Activated T-helper 17 cell treated with anti-CD3 and anti-CD28 coated beads, Interleukin-2, amount 50 U/mL, for 72 hours (primary cell): ENCODE measurements around the gene SRRD. TPM values are rescaled to one million over a fixed set of nuclear protein-coding genes. Genes with fewer than 3 reads are reported as not detected.
"Not testable (repeated sequence)": the region's sequence is repeated elsewhere in the genome, so short reads cannot be mapped to it uniquely, and the experiment has no call there.

ENCODE experiments used
- ATAC-seq: fragments of 150-1000 bp; cut with Tn5 transposase; replicated peaks from 2 replicates; pipeline ENCODE4 v1.10.0; 2021; ENCODE audit warnings: mild to moderate bottlenecking, moderate library complexity
- H3K27ac Mint-ChIP-seq: one replicate; pipeline ENCODE4 v1.8.0; 2022; ENCODE audit warnings: mixed read lengths
- H3K27me3 Mint-ChIP-seq: one replicate; pipeline ENCODE4 v1.8.0; 2022; ENCODE audit warnings: mixed read lengths
- H3K36me3 Mint-ChIP-seq: one replicate; pipeline ENCODE4 v1.8.0; 2022; ENCODE audit warnings: low read depth, mild to moderate bottlenecking, mixed read lengths
- H3K4me1 Mint-ChIP-seq: one replicate; pipeline ENCODE4 v1.8.0; 2022; ENCODE audit warnings: mixed read lengths
- H3K4me3 Mint-ChIP-seq: one replicate; pipeline ENCODE4 v1.8.0; 2022; ENCODE audit warnings: mild to moderate bottlenecking, mixed read lengths
- H3K9me3 Mint-ChIP-seq: one replicate; pipeline ENCODE4 v1.8.0; 2022; ENCODE audit warnings: mixed read lengths
- total RNA-seq, 2 donors: library from RNA; stranded (reverse); gene quantifications; one replicate each; pipeline ENCODE4 v1.2.3, GENCODE V29; 2022

The SRRD gene
- total RNA-seq, 2 donors from 2014 or later, result 22.2 to 40.3 TPM

- H3K36me3 Mint-ChIP-seq, result peaks cover 50% of the 10 kb centered on the region
- no peaks in the 10 kb centered on the region for H3K9me3 Mint-ChIP-seq
- H3K27ac Mint-ChIP-seq, result peak within 1 kb of the TSS; percentile 95
- H3K4me1 Mint-ChIP-seq, result peaks cover 27% of the 10 kb centered on the region
- H3K27me3 Mint-ChIP-seq, result no peaks in the 10 kb centered on the region
- peak within 1 kb of the TSS; percentile 95 for H3K4me3 Mint-ChIP-seq
- ATAC-seq, result peak; percentile 100
These were observed 28.6 kb downstream of the SRRD start, which contains the start of gene TFIP11 for GRCh38 chr22:26512149-26512793. Gene TFIP11 (minus strand): TSS chr22:26512473. CDS start chr22:26510272, 2,201 bp downstream.

DNA sequence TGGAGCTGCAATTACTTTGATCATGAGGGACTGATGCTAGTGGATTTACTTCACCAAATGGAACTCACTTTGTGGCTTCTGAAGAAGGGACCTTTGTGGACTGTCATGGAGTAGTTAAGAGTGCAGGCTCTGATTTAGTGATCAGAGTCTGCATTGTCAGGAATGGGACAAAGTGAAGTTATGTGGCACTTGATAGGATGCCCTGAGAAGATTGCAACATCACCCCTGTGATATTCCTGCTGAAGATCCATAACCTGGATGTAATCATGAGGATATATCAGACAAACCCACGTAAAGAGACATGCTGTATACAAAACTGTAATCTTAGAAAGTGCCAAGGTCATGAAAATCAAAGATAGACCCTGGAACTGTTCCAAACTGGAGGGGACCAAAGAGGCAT, 30.2 kb downstream of the SRRD start:
- no peak for ATAC-seq
- Mint-ChIP-seq H3K9me3 (no peaks in the 10 kb centered on the region), H3K4me3 (peak overlapping the region; percentile 95), H3K27ac (peak overlapping the region; percentile 9), H3K27me3 (no peaks in the 10 kb centered on the region), H3K36me3 (peaks cover 34% of the 10 kb centered on the region), H3K4me1 (peaks cover 27% of the 10 kb centered on the region)

GRCh38 chr22:26514419-26515161, 30.9 kb downstream of the SRRD start:
- no peaks in the 10 kb centered on the region for H3K27me3 Mint-ChIP-seq
- H3K9me3 Mint-ChIP-seq, result no peaks in the 10 kb centered on the region
- H3K27ac Mint-ChIP-seq, result peak overlapping the region; percentile 9
- peaks cover 21% of the 10 kb centered on the region for H3K4me1 Mint-ChIP-seq
- H3K36me3 Mint-ChIP-seq, result peaks cover 26% of the 10 kb centered on the region
- no peak for ATAC-seq
- peak overlapping the region; percentile 95 for H3K4me3 Mint-ChIP-seq

- ATAC-seq, result no peak
- peaks cover 13% of the 10 kb centered on the region for H3K36me3 Mint-ChIP-seq
- peaks cover 18% of the 10 kb centered on the region for H3K4me1 Mint-ChIP-seq
- H3K9me3 Mint-ChIP-seq, result no peaks in the 10 kb centered on the region
- H3K27me3 Mint-ChIP-seq, result no peaks in the 10 kb centered on the region
- H3K27ac Mint-ChIP-seq, result no peak overlapping the region
- no peak overlapping the region for H3K4me3 Mint-ChIP-seq
These were observed 32.3 kb downstream of the SRRD start for GRCh38 chr22:26515931-26516330.

- no peak overlapping the region for H3K4me3 Mint-ChIP-seq
- no peaks in the 10 kb centered on the region for H3K27me3 Mint-ChIP-seq
- H3K36me3 Mint-ChIP-seq, result peaks cover 7% of the 10 kb centered on the region
- peaks cover 13% of the 10 kb centered on the region for H3K4me1 Mint-ChIP-seq
- no peak for ATAC-seq
- H3K9me3 Mint-ChIP-seq, result no peaks in the 10 kb centered on the region
- H3K27ac Mint-ChIP-seq, result no peak overlapping the region
These were observed 32.8 kb downstream of the SRRD start for GRCh38 chr22:26516503-26516902.

- Mint-ChIP-seq H3K4me3 (no peak overlapping the region), H3K4me1 (peaks cover 13% of the 10 kb centered on the region)
These were observed 33.8 kb downstream of the SRRD start for GRCh38 chr22:26517429-26517828.

GRCh38 chr22:26522012-26522411, 38.3 kb downstream of the SRRD start:
- ATAC-seq, result no peak
- Mint-ChIP-seq H3K4me1 (no peaks in the 10 kb centered on the region), H3K9me3 (no peaks in the 10 kb centered on the region), H3K4me3 (no peak overlapping the region), H3K36me3 (peaks cover 39% of the 10 kb centered on the region), H3K27ac (no peak overlapping the region), H3K27me3 (no peaks in the 10 kb centered on the region)

More at GRCh38 chr22:26517429-26517828, 33.8 kb downstream of the SRRD start:
- Mint-ChIP-seq H3K27ac (no peak overlapping the region), H3K9me3 (no peaks in the 10 kb centered on the region), H3K36me3 (peaks cover under 1% of the 10 kb centered on the region), H3K27me3 (no peaks in the 10 kb centered on the region)
- ATAC-seq, result no peak

GRCh38 chr22:26522592-26522991, 38.9 kb downstream of the SRRD start:
- Mint-ChIP-seq H3K27me3 (no peaks in the 10 kb centered on the region), H3K4me1 (no peaks in the 10 kb centered on the region), H3K9me3 (no peaks in the 10 kb centered on the region), H3K4me3 (no peak overlapping the region), H3K27ac (no peak overlapping the region), H3K36me3 (peaks cover 45% of the 10 kb centered on the region)
- ATAC-seq, result no peak

GRCh38 chr22:26524870-26525269, 41.2 kb downstream of the SRRD start:
- Mint-ChIP-seq H3K9me3 (no peaks in the 10 kb centered on the region), H3K36me3 (peaks cover 58% of the 10 kb centered on the region), H3K4me1 (no peaks in the 10 kb centered on the region), H3K27me3 (no peaks in the 10 kb centered on the region), H3K4me3 (no peak overlapping the region), H3K27ac (no peak overlapping the region)
- no peak for ATAC-seq

DNA sequence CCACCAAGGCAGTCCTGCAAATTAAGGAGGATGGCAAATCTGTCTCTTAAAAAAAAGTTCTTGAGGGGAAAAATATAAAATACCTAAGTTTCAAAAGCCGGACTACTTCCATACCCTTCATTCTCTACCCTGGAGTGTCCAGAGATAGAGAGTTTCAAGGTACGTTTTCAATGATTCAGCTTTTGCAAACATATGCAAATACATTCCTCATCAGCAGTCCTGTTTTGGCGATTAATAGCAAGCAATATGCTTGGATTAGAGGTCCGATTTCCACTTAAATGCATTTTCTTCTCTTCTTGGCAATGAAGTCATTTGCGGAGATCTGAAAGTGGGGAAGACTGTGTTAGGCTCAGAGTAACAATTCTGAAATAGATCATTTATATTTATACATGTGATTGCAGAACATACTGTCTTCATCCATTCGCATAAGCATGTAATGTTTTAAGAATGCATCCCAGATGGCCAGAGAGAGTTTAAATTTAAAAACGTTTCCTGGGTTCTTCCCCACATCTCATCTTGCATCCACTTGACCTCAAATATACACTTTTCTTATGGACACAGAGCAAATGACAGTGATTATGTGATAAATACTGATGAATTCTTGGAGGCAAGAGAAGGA, 42.4 kb downstream of the SRRD start:
- Mint-ChIP-seq H3K4me3 (no peak overlapping the region), H3K9me3 (no peaks in the 10 kb centered on the region), H3K4me1 (no peaks in the 10 kb centered on the region), H3K36me3 (peaks cover 68% of the 10 kb centered on the region), H3K27me3 (no peaks in the 10 kb centered on the region), H3K27ac (no peak overlapping the region)
- no peak for ATAC-seq

DNA sequence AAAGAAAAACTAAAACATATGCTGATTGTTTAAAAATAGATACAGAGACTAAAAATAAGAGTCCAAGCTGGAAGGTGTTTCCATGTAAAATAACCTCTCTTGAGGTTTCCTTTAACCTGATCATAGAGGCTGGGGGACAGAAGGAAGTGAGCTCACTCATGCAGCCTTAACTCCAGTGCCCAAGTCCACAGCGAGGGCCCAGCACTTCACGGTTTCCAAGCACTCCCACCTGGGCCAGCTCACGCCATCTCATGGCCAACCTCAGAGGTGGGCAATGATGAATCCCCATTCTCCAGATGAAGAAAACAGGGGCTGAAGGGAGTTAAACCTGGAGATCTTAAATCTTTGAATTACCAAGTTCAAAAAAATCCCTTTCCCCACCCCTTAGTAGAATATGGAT, 43.5 kb downstream of the SRRD start:
- H3K36me3 Mint-ChIP-seq, result peaks cover 80% of the 10 kb centered on the region
- no peaks in the 10 kb centered on the region for H3K27me3 Mint-ChIP-seq
- no peaks in the 10 kb centered on the region for H3K9me3 Mint-ChIP-seq
- H3K27ac Mint-ChIP-seq, result no peak overlapping the region
- H3K4me3 Mint-ChIP-seq, result no peak overlapping the region
- ATAC-seq, result no peak
- no peaks in the 10 kb centered on the region for H3K4me1 Mint-ChIP-seq

GRCh38 chr22:26527574-26528465, 44.1 kb downstream of the SRRD start:
- peaks cover 5% of the 10 kb centered on the region for H3K4me1 Mint-ChIP-seq
- H3K4me3 Mint-ChIP-seq, result no peak overlapping the region
- peaks cover 86% of the 10 kb centered on the region for H3K36me3 Mint-ChIP-seq
- H3K27me3 Mint-ChIP-seq, result no peaks in the 10 kb centered on the region
- ATAC-seq, result no peak
- no peaks in the 10 kb centered on the region for H3K9me3 Mint-ChIP-seq
- H3K27ac Mint-ChIP-seq, result no peak overlapping the region

DNA sequence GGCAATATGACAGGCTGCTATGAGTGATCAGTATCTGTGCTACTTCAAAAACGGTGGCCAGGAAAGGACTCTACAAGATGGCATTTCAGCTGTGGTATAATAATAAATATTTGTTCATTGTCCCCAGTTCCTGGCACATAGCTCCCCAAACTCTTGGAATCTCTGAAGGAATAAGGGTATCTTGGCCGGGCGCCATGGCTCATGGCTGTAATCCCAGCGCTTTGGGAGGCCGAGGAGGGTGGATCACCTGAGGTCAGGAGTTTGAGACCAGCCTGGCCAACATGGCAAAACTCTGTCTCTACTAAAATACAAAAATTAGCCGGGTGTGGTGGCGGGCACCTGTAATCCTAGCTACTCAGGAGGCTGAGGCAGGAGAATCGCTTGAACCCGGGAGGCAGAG, 44.8 kb downstream of the SRRD start:
- not testable (repeated sequence) for H3K4me1 Mint-ChIP-seq, H3K27me3 Mint-ChIP-seq, H3K9me3 Mint-ChIP-seq, H3K27ac Mint-ChIP-seq, ATAC-seq, H3K4me3 Mint-ChIP-seq
- H3K36me3 Mint-ChIP-seq, result peaks cover 84% of the 10 kb centered on the region

GRCh38 chr22:26529345-26529744, 45.7 kb downstream of the SRRD start:
- H3K36me3 Mint-ChIP-seq, result peaks cover 76% of the 10 kb centered on the region

More at GRCh38 chr22:26529345-26529744, 45.7 kb downstream of the SRRD start:
- Mint-ChIP-seq H3K4me3 (no peak overlapping the region), H3K4me1 (peaks cover 7% of the 10 kb centered on the region), H3K27me3 (no peaks in the 10 kb centered on the region), H3K9me3 (no peaks in the 10 kb centered on the region), H3K27ac (no peak overlapping the region)
- ATAC-seq, result no peak
